Measurements from ENCODE around the gene LONP2. TPM values are rescaled to one million over a fixed set of nuclear protein-coding genes. Genes with fewer than 3 reads are reported as not detected.

Gene LONP2
- total and polyA plus RNA-seq, 2 of the 13 experiments (the other 11 are each of a cell fraction or from before 2014, with no cell fraction given), result 39.2 to 63.3 TPM

GRCh38 chr16:48244080-48244862 is at the start of gene LONP2 (continued):
- TF ChIP-seq ZNF543 (CRISPR knock-in tag; IDR thresholded peaks at IDR 0.05) (peak; percentile 73), ASH2L (IDR thresholded peaks at IDR 0.05; ENCODE audit: insufficient read length, low read depth, low read length) (peak; percentile 98), ZSCAN12 (CRISPR knock-in tag; IDR thresholded peaks at IDR 0.05) (peak; percentile 42; the same call in 1 of the 2 replicates), PLSCR1 (CRISPR knock-in tag; IDR thresholded peaks at IDR 0.05; ENCODE audit: borderline replicate concordance) (no peak), ZNF687 (CRISPR knock-in tag; IDR thresholded peaks at IDR 0.05) (peak; percentile 97), NR2C2 (CRISPR knock-in tag; IDR thresholded peaks at IDR 0.05; ENCODE audit: borderline replicate concordance) (peak; percentile 89), POGK (CRISPR knock-in tag; conservative IDR thresholded peaks at IDR 0.05) (peak; percentile 90), POGZ (CRISPR knock-in tag; IDR thresholded peaks at IDR 0.05) (peak; percentile 98), NFIB (CRISPR knock-in tag; IDR thresholded peaks at IDR 0.05; ENCODE audit: borderline replicate concordance) (no peak), HOXA9 (CRISPR knock-in tag; IDR thresholded peaks at IDR 0.05; ENCODE audit: borderline replicate concordance) (peak; percentile 37; the same call in 1 of the 2 replicates), ZNF850 (CRISPR knock-in tag; conservative IDR thresholded peaks at IDR 0.05) (peak; percentile 75; the same call in 1 of the 2 replicates), RELA (CRISPR knock-in tag; IDR thresholded peaks at IDR 0.05) (peak; percentile 81), ZNF275 (CRISPR knock-in tag; IDR thresholded peaks at IDR 0.05; ENCODE audit: borderline replicate concordance) (peak; percentile 96), ZNF432 (CRISPR knock-in tag; IDR thresholded peaks at IDR 0.05; ENCODE audit: borderline replicate concordance) (no peak), MED13 (CRISPR knock-in tag; IDR thresholded peaks at IDR 0.05) (no peak; the same call in 1 of the 2 replicates)
